Choroid plexus epithelial cell (primary cell): ENCODE results near the gene NRXN3.

Source experiments
- DNase-seq: peaks from one replicate; pipeline ENCODE4 v3.0.0-alpha.2; 2010; ENCODE audit warnings: low read depth
- H3K4me3 ChIP-seq: 2 replicates; pipeline ENCODE4 v1.5.1; 2011; ENCODE audit warnings: low read depth, mild to moderate bottlenecking, control low read depth, low read length, moderate library complexity
- CTCF ChIP-seq: conservative IDR thresholded peaks from 2 replicates; pipeline ENCODE4 v1.5.1; 2011; ENCODE audit warnings: low read depth, mild to moderate bottlenecking, control low read depth, inconsistent platforms, low read length, moderate library complexity

NRXN3 gene

GRCh38 chr14:79598339-79598738 lies 1428.2 kb downstream of the NRXN3 start:
- no peak overlapping the region for H3K4me3 ChIP-seq
- DNase-seq, result peak; percentile 94
- TF ChIP-seq CTCF, result no peak

- no peak for TF ChIP-seq CTCF
- H3K4me3 ChIP-seq, result no peak overlapping the region
- DNase-seq, result peak; percentile 20
Observed at GRCh38 chr14:79599239-79599638, 1429.1 kb downstream of the NRXN3 start.

GRCh38 chr14:79600406-79600805 lies 1430.2 kb downstream of the NRXN3 start:
- TF ChIP-seq CTCF, result no peak
- H3K4me3 ChIP-seq, result no peak overlapping the region
- no peak for DNase-seq

- TF ChIP-seq CTCF, result no peak
- H3K4me3 ChIP-seq, result no peak overlapping the region
- DNase-seq, result no peak
Observed at GRCh38 chr14:79601579-79601978, 1431.4 kb downstream of the NRXN3 start.

- no peak overlapping the region for H3K4me3 ChIP-seq
- no peak for DNase-seq
- TF ChIP-seq CTCF, result no peak
Observed at GRCh38 chr14:79602045-79602444, 1431.9 kb downstream of the NRXN3 start.

- no peak for TF ChIP-seq CTCF
- H3K4me3 ChIP-seq, result no peak overlapping the region
- DNase-seq, result no peak
Observed at GRCh38 chr14:79602742-79603141, 1432.6 kb downstream of the NRXN3 start.

- no peak for DNase-seq
- TF ChIP-seq CTCF, result no peak
- no peak overlapping the region for H3K4me3 ChIP-seq
Observed at GRCh38 chr14:79605849-79606248, 1435.7 kb downstream of the NRXN3 start.
